Progenitor cell of endocrine pancreas (in vitro differentiated cells): ENCODE results near the gene TBC1D4. TPM values are rescaled to one million over a fixed set of nuclear protein-coding genes. Genes with fewer than 3 reads are reported as not detected.

ENCODE experiments used
- DNase-seq: peaks from one replicate; pipeline ENCODE4 v3.0.0; 2021; ENCODE audit warnings: low spot score; ENCODE audit not compliant: unreplicated experiment
- H3K27ac Mint-ChIP-seq: 2 replicates; pipeline ENCODE4 v1.8.0; 2021; ENCODE audit warnings: mild to moderate bottlenecking, moderate library complexity, mixed read lengths
- H3K27me3 Mint-ChIP-seq: 2 replicates; pipeline ENCODE4 v1.8.0; 2021; ENCODE audit warnings: mixed read lengths
- H3K36me3 Mint-ChIP-seq: 2 replicates; pipeline ENCODE4 v1.8.0; 2022; ENCODE audit warnings: mixed read lengths; ENCODE audit not compliant: insufficient read depth
- H3K4me1 Mint-ChIP-seq: 2 replicates; pipeline ENCODE4 v1.8.0; 2021; ENCODE audit warnings: low read depth, mixed read lengths
- H3K4me3 Mint-ChIP-seq: 2 replicates; pipeline ENCODE4 v1.8.0; 2021; ENCODE audit warnings: low read depth, mild to moderate bottlenecking, moderate library complexity, mixed read lengths
- H3K9me3 Mint-ChIP-seq: 2 replicates; pipeline ENCODE4 v1.8.0; 2021; ENCODE audit warnings: low read depth, mixed read lengths
- CTCF ChIP-seq: fragments of 200-600 bp; sonication (generic); IDR thresholded peaks from one replicate; pipeline ENCODE4 v1.5.0; 2021; ENCODE audit warnings: antibody characterized with exemption, mild to moderate bottlenecking; ENCODE audit not compliant: unreplicated experiment
- total RNA-seq: library from RNA; stranded (reverse); gene quantifications from 2 replicates; pipeline ENCODE4 v1.2.1, GENCODE V29; 2021

The TBC1D4 gene
- total RNA-seq, 1 donor from 2014 or later, result 13.7 TPM

GRCh38 chr13:75469047-75469446 is 12.9 kb downstream of the TBC1D4 start:
- no peak for DNase-seq
- no peak overlapping the region for H3K4me3 Mint-ChIP-seq
- H3K4me1 Mint-ChIP-seq, result peaks cover 9% of the 10 kb centered on the region
- peaks cover 9% of the 10 kb centered on the region for H3K36me3 Mint-ChIP-seq
- no peak overlapping the region for H3K27ac Mint-ChIP-seq
- H3K9me3 Mint-ChIP-seq, result peaks cover 20% of the 10 kb centered on the region
- no peak for TF ChIP-seq CTCF
- H3K27me3 Mint-ChIP-seq, result no peaks in the 10 kb centered on the region

GRCh38 chr13:75468602-75469001 is 13.4 kb downstream of the TBC1D4 start:
- Mint-ChIP-seq H3K4me3 (no peak overlapping the region), H3K27ac (no peak overlapping the region), H3K9me3 (peaks cover 20% of the 10 kb centered on the region), H3K27me3 (no peaks in the 10 kb centered on the region), H3K4me1 (peaks cover 9% of the 10 kb centered on the region), H3K36me3 (peaks cover 9% of the 10 kb centered on the region)
- no peak for TF ChIP-seq CTCF
- DNase-seq, result no peak

- Mint-ChIP-seq H3K27ac (no peak overlapping the region), H3K36me3 (peaks cover 9% of the 10 kb centered on the region), H3K27me3 (no peaks in the 10 kb centered on the region), H3K4me1 (peaks cover 9% of the 10 kb centered on the region), H3K9me3 (peaks cover 20% of the 10 kb centered on the region), H3K4me3 (no peak overlapping the region)
- no peak for TF ChIP-seq CTCF
- no peak for DNase-seq
These were observed 13.9 kb downstream of the TBC1D4 start for GRCh38 chr13:75468098-75468497.

- peaks cover 20% of the 10 kb centered on the region for H3K9me3 Mint-ChIP-seq
- H3K27me3 Mint-ChIP-seq, result no peaks in the 10 kb centered on the region
- H3K27ac Mint-ChIP-seq, result peak overlapping the region; percentile 9
- peaks cover 9% of the 10 kb centered on the region for H3K4me1 Mint-ChIP-seq
- H3K4me3 Mint-ChIP-seq, result no peak overlapping the region
- no peak for TF ChIP-seq CTCF
- peaks cover 9% of the 10 kb centered on the region for H3K36me3 Mint-ChIP-seq
- no peak for DNase-seq
These were observed 14.8 kb downstream of the TBC1D4 start for GRCh38 chr13:75467040-75467728.

GRCh38 chr13:75465236-75465635 is 16.7 kb downstream of the TBC1D4 start:
- no peak overlapping the region for H3K4me3 Mint-ChIP-seq
- no peak overlapping the region for H3K27ac Mint-ChIP-seq
- peaks cover 11% of the 10 kb centered on the region for H3K4me1 Mint-ChIP-seq
- H3K27me3 Mint-ChIP-seq, result peaks cover 3% of the 10 kb centered on the region
- TF ChIP-seq CTCF, result no peak
- H3K9me3 Mint-ChIP-seq, result peaks cover 21% of the 10 kb centered on the region
- peaks cover 11% of the 10 kb centered on the region for H3K36me3 Mint-ChIP-seq
- DNase-seq, result no peak
